LNCAP (cell line): ENCODE measurements around the gene MAPK1.

Source experiments
- CTCF ChIP-seq: fragments of 450-650 bp; IDR thresholded peaks from 2 replicates; pipeline ENCODE4 v1.5.1; 2017; ENCODE audit warnings: mild to moderate bottlenecking

Gene MAPK1

GRCh38 chr22:21755851-21756284, 111.6 kb downstream of the MAPK1 start:
- no peak for TF ChIP-seq CTCF

- TF ChIP-seq CTCF: no peak
Measured at GRCh38 chr22:21754523-21754922, 112.9 kb downstream of the MAPK1 start.

- TF ChIP-seq CTCF: no peak
Measured at GRCh38 chr22:21753374-21754111, 113.9 kb downstream of the MAPK1 start.

- TF ChIP-seq CTCF: no peak
Measured at GRCh38 chr22:21752276-21752675, 115.2 kb downstream of the MAPK1 start.

GRCh38 chr22:21745948-21746347, 121.5 kb downstream of the MAPK1 start:
- TF ChIP-seq CTCF: no peak

GRCh38 chr22:21741790-21742189, 125.7 kb downstream of the MAPK1 start:
- TF ChIP-seq CTCF: no peak

- no peak for TF ChIP-seq CTCF
Measured at GRCh38 chr22:21741059-21741458, 126.4 kb downstream of the MAPK1 start.

DNA sequence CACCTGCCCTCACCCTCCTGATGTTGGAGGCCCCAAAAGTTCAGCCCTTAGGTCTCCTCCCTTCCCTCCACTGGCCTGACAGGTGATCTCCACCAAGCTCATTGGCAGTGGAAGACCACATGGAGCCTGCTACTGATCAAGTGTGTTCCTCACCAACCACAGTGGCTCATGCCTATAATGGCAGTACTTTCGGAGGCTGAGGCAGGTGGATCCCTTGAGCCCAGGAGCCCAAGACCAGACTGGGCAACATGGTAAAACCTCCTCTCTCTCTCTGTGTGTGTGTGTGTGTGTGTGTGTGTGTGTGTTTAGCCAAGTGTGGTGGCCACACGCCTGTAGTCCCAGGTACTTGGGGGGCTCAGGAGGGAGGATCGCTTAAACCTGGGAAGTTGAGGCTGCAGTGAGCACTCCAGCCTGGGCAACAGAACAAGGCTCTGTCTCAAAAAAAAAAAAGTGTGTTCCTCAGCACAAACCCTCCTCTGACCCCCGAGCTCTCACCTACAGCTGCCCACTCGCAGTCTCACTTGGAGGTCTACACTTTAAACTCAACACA, 127.5 kb downstream of the MAPK1 start:
- no peak for TF ChIP-seq CTCF
